ENCODE results near the gene ERICH6. TPM values are rescaled to one million over a fixed set of nuclear protein-coding genes. Genes with fewer than 3 reads are reported as not detected.

ERICH6 gene
- total RNA-seq, 1 donor from 2014 or later: not detected

- Histone ChIP-seq H3K27ac (no peak overlapping the region), H3K36me3 (no peaks in the 10 kb centered on the region), H3K27me3 (ENCODE audit: low read depth) (no peaks in the 10 kb centered on the region), H3K4me3 (no peak overlapping the region), H3K9me3 (no peaks in the 10 kb centered on the region), H3K4me1 (no peaks in the 10 kb centered on the region)
- DNase-seq (no peak), ATAC-seq (no peak)
- TF ChIP-seq CTCF (IDR thresholded peaks at IDR 0.05): no peak
- intact Hi-C loops (cut with DNase I): no loop called here
Observed at GRCh38 chr3:150710097-150710496, 6.4 kb upstream of the ERICH6 start.

GRCh38 chr3:150703299-150703755 is 393 bp downstream of the ERICH6 start:
- peak overlapping the region; percentile 66 for H3K4me3 ChIP-seq
- ATAC-seq (peak; percentile 78 to 81), DNase-seq (peak; percentile 64)
- peak overlapping the region; percentile 90 for H3K27ac ChIP-seq
- no peaks in the 10 kb centered on the region for H3K27me3 ChIP-seq (ENCODE audit: low read depth)
- intact Hi-C loops (cut with DNase I): no loop called here
- H3K4me1 ChIP-seq: peaks cover 9% of the 10 kb centered on the region
- no peaks in the 10 kb centered on the region for H3K36me3 ChIP-seq
- TF ChIP-seq CTCF (IDR thresholded peaks at IDR 0.05): no peak
- H3K9me3 ChIP-seq: no peaks in the 10 kb centered on the region

GRCh38 chr3:150699068-150699639 is 4.6 kb downstream of the ERICH6 start:
- Histone ChIP-seq H3K36me3 (no peaks in the 10 kb centered on the region), H3K4me3 (no peak overlapping the region), H3K27ac (no peak overlapping the region), H3K9me3 (no peaks in the 10 kb centered on the region), H3K27me3 (ENCODE audit: low read depth) (no peaks in the 10 kb centered on the region), H3K4me1 (peaks cover under 1% of the 10 kb centered on the region)
- no peak for TF ChIP-seq CTCF (IDR thresholded peaks at IDR 0.05)
- DNase-seq: no peak
- intact Hi-C loops (cut with DNase I): no loop called here
- ATAC-seq: no peak

GRCh38 chr3:150697646-150698045 is 6.1 kb downstream of the ERICH6 start:
- H3K36me3 ChIP-seq: no peaks in the 10 kb centered on the region
- H3K27ac ChIP-seq: no peak overlapping the region
- no peaks in the 10 kb centered on the region for H3K4me1 ChIP-seq
- intact Hi-C loops (cut with DNase I): no loop called here
- TF ChIP-seq CTCF (IDR thresholded peaks at IDR 0.05): no peak
- no peaks in the 10 kb centered on the region for H3K9me3 ChIP-seq
- H3K27me3 ChIP-seq (ENCODE audit: low read depth): no peaks in the 10 kb centered on the region
- ATAC-seq (no peak), DNase-seq (no peak)
- no peak overlapping the region for H3K4me3 ChIP-seq

GRCh38 chr3:150691414-150692040 is 12.2 kb downstream of the ERICH6 start:
- H3K4me3 ChIP-seq: no peak overlapping the region
- no peak overlapping the region for H3K27ac ChIP-seq
- TF ChIP-seq CTCF (IDR thresholded peaks at IDR 0.05): no peak
- H3K36me3 ChIP-seq: no peaks in the 10 kb centered on the region
- H3K9me3 ChIP-seq: peaks cover 7% of the 10 kb centered on the region
- no peaks in the 10 kb centered on the region for H3K4me1 ChIP-seq
- ATAC-seq: no peak
- intact Hi-C loops (cut with DNase I): no loop called here
- H3K27me3 ChIP-seq (ENCODE audit: low read depth): no peaks in the 10 kb centered on the region
- no peak for DNase-seq

Data from lower lobe of right lung (tissue), 2 donors.